Left renal pelvis (tissue), 4 donors: ENCODE data around the gene SGCD. TPM values are rescaled to one million over a fixed set of nuclear protein-coding genes. Genes with fewer than 3 reads are reported as not detected.

Experiments
- DNase-seq, 4 donors: peaks; one replicate each; pipeline ENCODE4 v3.0.0-alpha.2; 2013; ENCODE audit warnings: low read depth in 4 of 4, low spot score in 3 of 4
- polyA plus RNA-seq, 4 donors: library from polyadenylated mRNA; unstranded; fragments of 120-200 nt; gene quantifications; one replicate each; pipeline ENCODE4 v1.2.1, GENCODE V29; 2013; ENCODE audit not compliant: insufficient read length in 4 of 4

The SGCD gene
- polyA plus RNA-seq, 4 donors, result 4.0 to 9.5 (median 5.8) TPM

DNA sequence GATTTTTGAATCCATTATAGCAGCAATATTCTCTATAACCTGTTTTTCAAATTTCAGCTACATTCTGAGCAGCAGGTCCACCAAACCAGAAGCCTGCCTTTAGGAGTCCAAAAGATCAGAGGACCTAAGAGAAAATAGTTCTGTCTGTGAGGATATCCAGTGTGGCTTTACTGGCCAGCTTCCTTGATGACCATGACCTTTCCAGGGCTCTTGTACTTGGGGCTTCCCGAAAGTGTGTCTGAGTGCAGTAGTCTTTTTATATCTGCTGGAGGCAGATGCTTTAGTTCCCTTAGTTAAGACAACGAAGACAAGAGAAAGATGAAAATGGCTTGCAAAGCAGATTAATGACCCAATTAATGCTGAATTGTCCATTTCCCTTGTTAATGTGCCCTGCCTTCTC lies 72.4 kb downstream of the SGCD start:
- no peak for DNase-seq

DNA sequence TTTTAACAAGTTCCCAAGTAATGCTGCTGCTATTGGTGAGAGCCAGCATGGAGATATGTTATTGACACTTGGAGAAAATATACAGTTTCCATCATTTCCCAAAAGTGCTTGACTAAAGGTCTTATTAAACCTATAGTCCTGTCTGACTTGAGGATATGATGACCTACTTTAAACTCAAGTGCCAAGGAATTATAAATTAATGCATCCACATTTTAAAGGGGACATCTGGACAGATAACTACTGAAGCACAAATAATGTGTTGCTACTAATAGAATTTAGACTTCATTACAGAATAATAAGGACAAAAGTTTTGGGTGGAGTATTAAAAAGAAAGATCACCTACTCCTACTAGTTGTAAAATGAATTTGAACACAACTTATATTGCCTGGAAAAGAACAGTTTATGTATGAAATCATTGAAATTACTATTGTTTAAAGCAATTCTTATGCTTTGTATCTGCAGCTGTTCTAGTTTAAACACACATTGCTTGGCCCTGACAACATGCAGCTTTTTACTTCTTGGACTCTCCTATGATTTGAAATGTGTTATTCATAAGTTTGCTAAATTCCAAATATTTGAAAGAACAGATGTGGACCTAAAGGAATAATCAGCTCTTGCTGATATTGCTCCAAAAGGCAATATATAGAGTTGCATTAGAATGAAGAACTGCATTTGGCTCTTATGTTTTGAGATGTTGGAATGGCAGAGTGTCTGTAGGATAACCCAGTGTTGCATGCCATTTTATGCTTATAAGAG lies 73.4 kb downstream of the SGCD start:
- DNase-seq, result no peak

DNA sequence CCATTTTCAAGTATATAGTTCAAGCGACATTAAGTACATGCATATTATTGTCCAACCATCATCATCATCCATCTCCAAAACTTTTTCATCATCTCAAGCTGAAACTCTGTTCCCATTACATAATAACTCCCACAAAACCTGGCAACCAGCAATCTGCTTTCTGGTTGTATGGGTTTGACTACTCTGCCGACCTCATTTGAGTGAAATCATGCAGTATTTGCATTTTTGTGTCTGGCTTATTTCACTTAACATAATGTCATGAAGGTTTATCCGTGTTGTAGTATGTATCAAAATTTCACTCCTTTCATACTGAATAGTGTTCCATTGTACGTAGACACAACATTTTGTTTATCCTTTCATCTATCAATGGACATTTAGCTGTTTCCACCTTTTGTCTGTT lies 74.8 kb downstream of the SGCD start:
- DNase-seq, result no peak

DNA sequence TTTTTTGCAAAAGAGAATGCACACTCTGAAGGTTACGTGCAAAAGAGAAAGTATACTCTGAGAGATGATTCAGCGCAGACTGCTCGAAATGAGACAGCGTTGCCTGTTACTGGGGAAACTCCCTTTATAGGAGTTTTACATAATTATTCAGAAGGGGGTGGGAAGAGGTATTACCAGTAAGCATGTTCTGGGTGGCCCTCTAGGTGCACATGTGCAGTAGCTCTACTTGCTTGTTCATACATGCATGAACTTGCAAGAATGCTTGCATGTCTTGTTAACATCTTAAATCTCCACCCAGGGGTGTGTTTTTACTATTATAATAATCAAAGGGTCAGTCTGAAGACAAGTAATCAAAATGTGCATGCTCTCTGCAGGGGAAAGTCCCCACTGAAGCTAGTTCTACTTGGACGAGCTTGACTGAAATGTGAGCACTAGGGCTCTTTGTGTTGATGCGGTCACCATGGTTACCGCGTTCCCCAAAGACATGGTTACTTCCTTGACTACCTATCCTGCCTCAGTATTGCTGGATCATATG lies 75.5 kb downstream of the SGCD start:
- peak in 1 of 4 donors; percentile 60 for DNase-seq

DNA sequence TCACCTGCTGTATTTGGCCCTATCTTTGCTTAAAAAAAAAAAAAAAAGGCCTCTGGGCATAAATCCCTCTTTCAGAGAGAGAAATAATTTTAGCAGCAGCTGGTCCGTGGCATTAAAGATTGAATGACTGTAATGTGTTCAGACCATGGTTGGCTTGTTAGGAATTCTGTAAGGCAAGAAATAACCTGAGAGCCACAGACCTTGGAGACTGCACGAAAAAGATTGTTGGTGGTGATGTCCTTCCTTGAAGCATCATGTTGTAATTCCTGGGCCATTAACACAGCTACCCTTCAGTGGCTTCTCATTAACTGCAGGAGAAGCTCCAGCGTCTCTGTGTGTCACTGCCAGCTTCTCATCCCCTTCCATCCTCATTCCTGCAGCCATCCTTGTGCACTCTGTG lies 79.0 kb downstream of the SGCD start:
- DNase-seq, result no peak

DNA sequence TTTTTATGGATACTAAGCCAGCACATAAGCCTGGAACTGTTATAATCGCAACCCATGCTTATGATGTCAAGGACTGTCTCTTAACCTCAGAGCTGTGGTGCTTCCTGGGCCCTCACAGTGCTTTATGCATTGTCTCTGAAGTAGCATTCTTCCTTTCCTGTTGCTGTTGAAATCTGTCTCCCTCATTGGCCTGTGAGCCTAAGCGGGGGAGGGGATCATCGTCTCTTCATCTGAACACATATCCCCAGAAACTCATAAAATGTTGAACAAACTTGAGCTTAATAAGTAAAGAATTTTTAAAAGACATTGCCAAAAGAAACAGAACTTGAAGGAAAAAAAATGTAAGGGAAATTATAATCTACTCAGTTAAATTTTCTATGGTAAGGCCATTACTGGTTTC lies 80.3 kb downstream of the SGCD start:
- DNase-seq, result no peak

DNA sequence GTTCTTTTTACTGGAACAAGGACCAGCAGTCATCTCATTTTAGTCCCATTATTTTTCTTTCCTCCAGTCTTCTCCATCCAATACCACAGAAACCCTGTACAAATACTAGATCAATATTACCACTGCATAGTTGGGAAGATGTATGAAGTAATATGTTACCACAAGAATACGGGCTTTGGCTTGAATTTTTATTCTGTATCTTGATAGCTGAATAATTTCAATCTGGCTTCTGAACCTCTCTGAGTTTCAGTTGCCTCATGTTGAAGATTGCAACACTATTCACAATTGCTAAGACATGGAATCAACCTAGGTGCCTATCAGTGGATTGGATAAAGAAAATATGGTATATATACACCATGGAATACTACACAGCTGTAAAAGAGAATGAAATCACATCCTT lies 82.9 kb downstream of the SGCD start:
- no peak for DNase-seq

DNA sequence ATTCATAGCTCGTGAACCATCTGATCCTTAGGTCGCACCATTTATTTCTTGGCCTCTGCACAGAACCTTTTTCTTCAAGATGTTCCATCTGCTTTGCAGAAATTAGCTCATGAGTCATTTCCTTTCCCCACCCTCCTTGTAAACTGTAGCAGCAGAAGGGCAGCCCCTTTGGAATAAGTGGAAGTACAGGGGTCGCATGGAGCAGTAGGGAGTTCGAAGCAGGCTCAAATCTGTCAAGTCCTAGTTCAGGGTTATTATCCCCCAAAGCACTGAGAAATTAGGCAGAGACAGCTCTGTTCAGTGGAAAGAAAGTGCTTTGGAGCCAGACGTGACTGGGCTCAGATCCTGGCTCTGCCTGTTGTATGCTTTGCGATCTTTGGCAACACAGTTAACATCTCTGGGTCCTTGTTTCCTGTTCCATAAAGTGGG lies 84.2 kb downstream of the SGCD start:
- DNase-seq, result no peak

DNA sequence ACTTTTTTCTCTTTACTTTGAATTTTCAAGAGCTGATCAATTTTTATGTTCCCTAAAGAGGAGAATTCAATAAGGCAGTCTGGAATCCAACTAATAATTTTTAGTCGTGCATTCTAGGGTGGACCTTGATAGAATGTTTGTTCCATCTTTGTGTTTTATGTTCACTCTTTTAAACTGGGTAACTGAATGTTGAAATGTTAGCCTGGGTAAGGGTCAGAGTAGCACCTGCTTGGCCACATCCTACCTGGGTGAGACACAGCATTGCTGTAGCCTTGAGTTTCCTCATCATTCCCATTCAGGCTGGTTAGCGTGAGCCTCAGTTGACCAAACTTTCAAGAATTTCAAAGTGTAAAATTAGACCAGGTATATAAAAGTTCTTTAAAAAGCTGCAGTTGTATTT lies 85.0 kb downstream of the SGCD start:
- DNase-seq, result no peak

DNA sequence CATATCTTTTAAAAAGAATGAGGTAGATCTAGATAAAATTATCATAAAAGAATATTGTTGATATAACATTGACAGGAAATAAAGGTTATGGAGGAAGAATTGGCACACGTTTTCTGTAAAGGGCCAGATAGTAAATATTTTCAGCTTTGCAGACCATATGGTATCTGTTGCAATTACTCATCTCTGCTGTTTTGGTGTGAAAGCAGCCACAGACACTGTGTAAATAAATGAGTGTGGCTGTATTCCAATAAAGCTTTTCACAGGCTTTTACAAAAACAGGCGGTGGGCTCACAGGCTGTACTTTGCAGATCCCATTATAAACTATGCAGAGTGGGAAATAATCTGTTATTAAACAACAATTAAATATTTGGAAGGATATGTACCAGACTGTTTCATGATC lies 87.4 kb downstream of the SGCD start:
- no peak for DNase-seq

DNA sequence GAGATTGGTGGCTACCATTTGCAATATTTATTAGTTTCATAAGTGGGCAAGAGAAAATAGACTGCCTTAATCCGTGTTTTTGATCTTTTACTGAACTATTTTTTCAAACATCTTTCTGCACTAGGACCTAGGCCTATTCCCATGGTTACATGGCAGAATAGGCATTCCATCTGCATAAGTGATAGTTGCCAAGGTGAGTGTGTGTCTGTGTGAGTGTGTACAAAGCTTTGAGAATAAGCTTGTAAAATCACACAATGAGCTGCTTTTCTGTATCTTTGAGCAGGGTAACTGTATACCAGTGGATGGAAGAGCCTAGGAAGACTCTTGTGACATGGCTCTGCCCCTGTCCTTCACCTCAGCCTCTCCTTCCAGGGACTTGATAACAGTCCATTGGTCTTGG lies 92.7 kb downstream of the SGCD start:
- DNase-seq, result no peak

DNA sequence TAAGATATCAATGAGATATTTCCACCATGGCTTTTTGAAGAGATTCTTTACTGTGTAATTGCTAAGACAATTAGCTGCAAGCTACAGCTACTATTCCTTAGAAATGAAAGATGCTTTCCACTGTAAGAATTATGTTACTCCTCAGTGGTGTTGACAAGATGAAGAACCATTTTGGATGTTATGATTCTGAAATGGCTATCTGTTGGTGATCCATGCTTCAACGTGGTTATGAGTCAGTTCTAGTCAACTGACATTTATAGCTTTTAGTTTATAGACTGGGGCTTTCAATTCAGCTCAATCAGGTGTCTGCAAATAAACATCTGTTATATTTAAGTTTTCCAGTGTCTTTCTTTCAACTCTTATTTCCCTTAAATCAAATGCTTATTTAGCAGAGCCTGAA lies 93.7 kb downstream of the SGCD start:
- no peak for DNase-seq

DNA sequence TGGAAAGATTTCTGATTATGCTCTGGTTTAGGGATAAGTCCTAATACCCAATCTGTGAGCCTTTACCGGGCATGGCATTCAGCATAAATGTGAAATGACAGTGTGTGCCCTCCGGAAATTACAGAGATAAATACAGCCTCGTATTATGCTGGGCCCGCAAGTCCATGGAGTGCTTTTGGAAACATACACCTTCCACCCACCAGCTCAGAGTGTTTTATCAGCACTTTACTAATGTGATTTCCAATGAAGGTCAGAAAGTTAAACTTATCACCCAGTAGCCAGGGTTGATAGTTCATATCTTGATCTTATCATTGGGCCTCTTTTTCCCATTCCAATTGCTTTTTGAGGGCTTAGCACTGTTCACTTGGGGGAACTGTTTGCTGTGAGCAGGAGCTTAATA lies 94.8 kb downstream of the SGCD start:
- DNase-seq, result no peak

DNA sequence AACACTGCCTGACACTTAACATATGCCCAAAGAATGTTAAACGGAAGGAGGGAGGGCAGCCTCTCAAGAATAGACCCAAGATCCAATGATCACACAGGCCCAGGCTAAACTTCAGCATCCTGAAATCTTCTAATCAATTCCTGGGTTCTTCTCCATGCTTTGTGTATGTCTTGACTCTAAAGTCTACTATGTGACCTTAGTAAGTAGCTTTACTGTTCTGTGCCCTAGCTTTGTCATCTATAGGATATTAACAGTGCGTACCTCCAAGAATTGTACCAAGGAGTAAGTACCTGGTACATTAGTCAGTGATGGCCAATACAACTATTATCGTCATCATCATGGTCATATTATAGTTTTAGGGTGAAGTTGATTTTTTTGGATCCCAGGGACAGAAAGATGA lies 96.6 kb downstream of the SGCD start:
- no peak for DNase-seq

DNA sequence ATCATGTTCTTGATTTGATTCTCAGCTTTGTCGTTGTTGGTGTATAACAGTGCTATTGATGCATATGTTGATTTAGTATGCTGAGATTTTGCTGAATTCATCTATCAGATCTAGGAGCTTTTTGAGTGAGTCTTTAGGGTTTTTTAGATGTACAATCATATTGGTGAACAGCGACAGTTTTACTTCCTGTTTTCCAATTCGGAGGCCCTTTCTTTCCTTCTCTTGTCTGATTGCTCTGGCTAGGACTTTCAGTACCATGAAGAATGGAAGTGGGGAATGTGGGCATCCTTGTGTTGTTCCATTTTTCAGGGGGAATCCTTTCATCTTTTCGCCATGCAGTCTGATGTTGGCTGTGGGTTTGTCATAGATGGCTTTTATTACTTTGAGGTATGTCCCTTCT lies 100.4 kb downstream of the SGCD start:
- DNase-seq, result no peak

DNA sequence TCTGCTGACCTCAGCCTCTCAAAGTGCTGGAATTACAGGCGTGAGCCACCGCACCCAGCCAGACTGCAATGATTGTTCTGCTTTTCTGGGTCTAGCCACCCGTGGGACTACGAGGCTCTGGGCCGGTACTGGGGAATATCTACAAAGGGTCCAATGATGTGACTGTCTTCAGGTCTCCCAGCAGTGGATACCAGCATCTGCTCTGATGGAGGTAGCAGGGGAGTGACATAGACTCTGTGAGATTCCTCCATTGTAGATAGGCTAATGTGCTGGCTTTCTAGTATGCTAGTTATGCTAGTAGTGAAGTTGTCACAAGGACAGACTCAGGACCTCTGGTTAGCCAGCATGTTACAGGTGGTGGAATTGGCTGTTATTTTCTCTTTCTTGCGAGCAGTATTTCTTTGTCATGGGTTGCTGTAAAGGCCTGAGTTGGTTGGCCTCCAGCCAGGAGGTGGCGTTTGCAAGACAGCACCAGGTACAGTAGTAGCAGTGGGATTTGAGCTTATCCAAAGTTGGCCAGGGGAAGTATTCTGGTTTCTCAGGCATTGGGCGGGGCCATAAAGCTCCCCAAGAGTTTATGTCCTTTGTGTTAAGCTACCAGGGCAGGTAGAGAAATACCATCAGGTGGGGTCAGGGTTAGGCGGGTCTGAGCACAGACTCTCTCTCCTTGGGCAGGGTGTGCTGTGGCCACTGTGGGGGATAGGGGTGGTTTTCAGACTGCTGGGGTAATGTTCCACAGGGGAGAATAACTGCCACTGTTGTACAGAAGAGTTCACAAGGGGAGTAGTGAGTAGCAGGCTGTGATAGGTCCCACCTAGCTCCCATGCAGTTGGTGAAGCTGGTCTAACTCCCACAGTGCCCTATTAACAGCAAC lies 105.2 kb downstream of the SGCD start:
- no peak for DNase-seq

DNA sequence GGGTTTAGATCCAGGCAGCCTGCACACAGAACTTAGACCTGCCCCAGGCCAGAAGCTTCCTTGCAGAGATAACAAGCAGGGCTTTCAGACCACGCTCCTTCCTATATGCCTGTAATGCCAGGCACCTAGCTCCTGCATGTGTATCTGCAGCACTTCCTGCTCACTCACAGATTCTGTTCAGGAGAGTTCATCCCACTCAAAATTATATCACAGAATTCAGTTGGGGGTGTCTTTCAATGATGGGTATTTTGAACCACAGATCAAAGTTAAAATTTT lies 105.8 kb downstream of the SGCD start:
- no peak for DNase-seq

DNA sequence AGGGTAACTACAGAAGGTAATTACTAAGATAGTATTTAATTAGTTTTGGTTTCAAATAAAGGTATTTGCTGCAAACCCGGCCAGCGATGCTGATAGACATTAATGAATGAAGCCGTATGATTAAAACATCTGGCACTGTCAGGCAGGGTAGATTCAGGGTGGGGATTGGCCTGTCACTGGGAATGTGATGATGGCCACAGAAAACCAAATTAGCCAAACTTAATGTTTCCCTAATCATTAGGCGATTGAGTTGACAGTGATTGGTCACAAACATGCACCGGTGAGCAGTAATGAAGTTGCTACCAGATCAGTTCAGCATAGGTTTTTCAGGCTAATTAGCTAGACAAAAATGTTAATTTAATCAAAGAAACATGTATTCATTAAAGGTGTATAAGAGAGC lies 107.5 kb downstream of the SGCD start:
- no peak for DNase-seq

DNA sequence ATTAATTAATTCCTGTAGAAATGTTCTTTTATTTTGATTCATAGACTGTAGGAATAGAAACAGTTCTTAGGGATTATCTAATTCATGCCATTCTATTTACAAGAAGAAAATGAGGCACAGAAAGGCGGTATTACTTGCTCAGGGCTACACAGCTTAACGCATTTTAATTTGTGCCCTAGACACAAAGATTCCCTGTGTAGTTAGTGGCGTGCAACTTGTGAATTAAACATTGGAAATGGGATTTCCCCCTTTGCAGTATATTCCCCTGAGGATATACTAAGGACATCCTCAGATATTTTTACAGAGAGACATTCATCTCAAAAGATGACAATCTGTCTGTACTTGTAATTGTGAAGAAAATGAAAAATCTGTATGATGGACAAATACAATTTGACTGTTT lies 108.1 kb downstream of the SGCD start:
- DNase-seq, result no peak

DNA sequence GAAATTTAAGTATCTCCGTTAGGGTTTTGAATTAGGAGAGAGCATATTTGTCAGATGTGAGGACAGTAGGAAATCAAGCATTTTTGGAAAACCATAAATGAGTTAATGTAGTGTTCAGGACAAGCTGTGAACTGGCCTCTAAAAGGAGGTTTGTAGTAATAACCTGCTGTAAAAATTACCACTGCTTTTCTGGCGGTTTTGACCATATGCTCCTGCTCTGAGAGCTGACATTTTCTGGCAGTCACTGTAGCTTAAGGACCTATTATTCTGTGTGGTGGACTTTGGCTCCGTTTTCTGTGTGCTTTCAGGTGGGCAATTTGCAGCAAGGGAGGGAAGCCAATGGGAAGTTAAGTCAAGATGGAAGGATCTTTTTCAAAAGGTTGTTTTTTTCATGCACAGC lies 111.1 kb downstream of the SGCD start:
- no peak for DNase-seq

DNA sequence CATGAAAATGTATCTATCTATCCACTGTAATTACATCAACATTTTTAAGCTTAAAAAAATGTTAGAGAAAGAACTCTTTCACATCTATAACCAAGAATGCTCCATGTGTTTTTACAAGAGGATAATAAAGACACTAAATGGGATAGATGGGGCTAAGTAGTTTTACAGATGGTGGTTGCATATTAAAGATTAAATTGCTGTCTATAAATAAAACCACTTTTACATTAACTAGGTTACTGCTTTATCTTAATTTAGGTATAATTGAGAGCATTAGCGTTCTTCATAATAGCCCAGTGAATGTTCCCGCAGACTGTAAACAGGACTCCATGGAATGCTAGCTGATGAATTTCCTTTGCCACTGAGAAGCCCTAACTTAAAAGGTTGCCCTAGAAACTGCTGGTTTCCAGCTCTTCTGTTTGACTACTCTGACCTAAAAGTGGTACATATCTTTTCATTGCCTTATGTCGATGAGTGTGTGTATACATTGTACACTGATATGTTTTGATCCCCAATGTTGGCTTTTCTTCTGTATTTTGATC lies 117.9 kb downstream of the SGCD start:
- DNase-seq, result no peak

DNA sequence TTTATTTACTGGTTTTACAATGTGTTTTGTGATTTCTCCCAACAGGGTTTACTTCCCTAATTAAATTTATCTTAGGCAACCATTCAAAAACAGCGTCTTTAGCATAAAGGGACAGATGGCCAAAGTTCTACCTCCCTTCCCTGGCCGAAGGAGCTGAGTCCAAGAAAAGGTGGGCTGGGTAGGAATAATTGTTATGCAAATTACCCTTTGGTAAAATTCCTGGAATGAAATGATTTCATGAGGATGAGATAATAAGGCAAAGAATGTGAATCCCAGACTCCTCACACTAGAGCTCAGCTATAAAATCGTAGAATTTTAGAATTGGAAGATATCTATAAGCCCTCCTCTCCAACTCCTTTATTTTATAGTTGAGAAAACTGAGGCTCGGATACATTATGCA lies 119.6 kb downstream of the SGCD start:
- DNase-seq, result no peak
